Stimulated activated CD4-positive, alpha-beta T cell treated with anti-CD3 and anti-CD28 coated beads, Interleukin-4, amount 100 ng/mL, for 1 hour (primary cell): ENCODE results near the gene TOMM40.
"Not testable (repeated sequence)": the region's sequence is repeated elsewhere in the genome, so short reads cannot be mapped to it uniquely, and the experiment has no call there.

ENCODE experiments used
- DNase-seq: peaks from one replicate; pipeline ENCODE4 v3.0.0-alpha.2; 2020

The TOMM40 gene

DNA sequence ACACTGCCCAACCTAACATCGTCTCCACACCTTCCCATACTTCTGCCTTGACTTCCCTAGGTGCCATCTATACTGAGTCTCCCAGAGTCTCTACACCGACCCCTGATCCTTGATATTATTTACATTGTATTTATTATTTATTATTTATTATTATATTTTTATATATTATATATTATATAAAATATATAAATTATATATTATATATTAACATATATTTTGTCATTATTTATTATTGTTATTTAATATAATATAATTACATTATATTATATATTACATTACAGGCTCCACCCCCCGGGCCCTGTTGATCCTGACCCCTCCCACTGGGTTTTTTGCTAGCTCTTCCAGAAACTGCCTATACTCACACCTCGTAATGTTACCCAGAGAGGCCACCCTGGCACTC, 18.4 kb upstream of the TOMM40 start:
- no peak for DNase-seq

DNA sequence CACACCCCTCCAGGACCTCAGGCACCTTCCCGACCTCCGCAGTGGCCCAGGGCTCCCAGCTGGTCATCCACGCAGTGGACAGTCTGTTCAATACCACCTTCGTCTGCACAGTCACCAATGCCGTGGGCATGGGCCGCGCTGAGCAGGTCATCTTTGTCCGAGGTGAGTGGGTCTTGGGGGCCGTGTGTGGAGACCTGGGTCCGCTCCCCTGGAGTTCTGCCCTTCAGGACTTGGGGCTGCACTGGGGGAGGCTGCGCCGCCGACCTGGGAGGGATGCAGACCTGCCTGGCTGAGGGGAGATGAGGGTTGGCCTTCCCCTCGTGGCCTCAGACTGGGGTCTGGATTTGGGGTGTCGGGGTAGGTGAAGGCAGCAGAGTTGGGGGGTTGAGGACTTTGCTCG, 16.7 kb upstream of the TOMM40 start:
- DNase-seq: no peak

DNA sequence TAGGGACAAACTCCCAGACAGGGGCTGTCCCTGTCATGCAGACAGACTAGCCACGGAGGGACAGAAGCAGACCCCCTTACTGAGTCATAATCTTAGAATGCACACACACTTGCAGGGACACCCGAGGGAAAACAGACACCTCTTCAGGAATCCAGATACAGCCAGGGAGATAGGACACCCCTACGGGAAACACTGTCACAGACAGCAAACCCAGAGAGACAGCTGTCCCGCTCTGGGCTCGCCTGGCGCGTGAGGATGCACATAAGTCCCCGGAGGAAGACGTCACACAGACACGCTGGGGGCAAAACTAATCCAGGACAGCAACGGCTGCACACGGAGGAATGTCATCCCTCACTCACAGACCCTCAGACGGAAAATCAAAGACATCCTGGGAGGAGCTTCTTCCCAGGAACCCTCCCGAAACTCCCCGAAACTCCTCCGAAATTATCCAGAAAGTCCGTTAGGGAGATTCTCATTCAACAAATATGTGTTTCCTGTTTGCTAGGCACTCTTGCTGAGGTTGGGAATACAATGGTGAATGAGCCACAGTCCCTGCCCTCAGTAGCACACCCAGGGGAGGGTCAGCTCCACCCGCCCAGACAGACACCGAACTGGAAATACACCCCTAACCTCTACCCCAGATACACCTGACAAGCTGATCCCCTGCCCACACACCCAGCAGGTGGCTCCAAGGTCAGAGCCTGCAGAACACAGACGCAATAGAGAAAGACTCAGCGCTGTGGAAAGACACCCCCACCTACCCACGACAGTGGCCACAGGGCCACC, 15.2 kb upstream of the TOMM40 start:
- no peak for DNase-seq

DNA sequence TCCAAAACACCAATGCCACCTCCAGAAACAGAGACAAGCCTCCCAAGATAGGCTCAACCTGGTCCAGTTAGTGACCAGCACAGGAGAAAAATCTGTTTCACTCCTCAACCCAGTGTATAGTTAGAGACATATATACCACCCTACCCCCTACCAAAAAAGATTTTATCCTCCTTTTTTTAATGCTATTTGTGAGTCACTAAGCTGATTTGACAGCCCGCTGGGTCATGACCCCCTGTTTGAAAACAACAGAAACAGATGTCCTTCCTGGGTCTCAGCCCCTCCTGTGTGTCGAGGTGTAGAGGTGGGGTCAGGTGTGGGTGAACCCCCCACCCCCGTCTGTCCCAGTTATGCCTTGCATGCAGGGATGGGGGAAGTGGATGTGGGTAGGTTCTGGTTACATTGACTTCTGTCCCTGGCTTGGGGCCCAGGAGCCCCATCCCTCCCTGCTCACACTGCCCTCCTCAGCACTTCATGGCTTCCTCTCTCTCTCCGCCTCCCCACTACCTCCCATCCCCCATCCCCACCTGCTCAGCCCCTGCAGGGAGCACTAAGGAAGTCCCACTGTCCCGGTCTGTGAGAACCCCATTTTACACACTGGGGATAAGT, 14.0 kb upstream of the TOMM40 start:
- DNase-seq: no peak

DNA sequence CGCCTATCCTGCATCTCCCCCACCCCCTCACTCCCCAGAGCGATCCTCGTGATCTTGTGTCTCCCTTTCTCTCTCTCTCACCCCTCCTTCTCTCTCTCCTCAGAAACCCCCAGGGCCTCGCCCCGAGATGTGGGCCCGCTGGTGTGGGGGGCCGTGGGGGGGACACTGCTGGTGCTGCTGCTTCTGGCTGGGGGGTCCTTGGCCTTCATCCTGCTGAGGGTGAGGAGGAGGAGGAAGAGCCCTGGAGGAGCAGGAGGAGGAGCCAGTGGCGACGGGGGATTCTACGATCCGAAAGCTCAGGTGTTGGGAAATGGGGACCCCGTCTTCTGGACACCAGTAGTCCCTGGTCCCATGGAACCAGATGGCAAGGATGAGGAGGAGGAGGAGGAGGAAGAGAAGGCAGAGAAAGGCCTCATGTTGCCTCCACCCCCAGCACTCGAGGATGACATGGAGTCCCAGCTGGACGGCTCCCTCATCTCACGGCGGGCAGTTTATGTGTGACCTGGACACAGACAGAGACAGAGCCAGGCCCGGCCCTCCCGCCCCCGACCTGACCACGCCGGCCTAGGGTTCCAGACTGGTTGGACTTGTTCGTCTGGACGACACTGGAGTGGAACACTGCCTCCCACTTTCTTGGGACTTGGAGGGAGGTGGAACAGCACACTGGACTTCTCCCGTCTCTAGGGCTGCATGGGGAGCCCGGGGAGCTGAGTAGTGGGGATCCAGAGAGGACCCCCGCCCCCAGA, 12.8 kb upstream of the TOMM40 start:
- no peak for DNase-seq

DNA sequence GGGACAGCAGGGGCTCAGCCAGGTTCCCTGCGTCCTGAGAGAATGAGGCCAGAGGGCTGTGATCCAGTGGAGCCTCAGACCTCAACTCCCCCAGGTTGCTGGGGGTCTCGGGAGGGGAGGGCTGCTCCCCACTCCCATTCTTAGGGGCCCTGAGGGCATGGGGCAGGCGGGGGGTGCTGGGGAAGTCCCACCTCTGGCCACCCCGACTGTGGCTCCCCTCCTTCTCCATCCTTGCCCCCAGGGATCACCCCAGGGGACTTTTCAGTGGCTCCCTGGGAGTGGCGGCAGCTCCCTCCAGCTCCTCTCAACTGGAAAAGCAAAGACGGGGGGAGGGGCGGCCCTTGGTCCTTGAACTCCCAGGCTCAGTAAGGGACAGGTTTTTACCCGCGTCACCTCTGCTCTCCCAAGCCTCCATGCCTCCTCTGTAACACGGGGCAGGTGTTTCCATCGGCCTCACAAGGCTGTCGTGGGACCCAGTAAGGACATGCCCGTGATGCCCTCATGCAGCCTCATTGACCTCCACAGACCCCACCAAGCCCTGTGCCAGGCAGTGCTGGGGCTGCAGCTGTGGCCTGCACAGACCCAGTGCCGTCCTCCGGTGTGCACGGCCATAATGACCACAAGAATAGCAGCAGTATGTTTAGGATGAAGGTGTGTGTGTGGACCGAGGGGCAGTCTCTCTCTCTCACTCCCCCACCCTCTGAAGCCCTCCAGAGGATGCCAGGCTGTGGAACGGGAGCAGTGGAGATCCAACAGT, 11.6 kb upstream of the TOMM40 start:
- DNase-seq: no peak

DNA sequence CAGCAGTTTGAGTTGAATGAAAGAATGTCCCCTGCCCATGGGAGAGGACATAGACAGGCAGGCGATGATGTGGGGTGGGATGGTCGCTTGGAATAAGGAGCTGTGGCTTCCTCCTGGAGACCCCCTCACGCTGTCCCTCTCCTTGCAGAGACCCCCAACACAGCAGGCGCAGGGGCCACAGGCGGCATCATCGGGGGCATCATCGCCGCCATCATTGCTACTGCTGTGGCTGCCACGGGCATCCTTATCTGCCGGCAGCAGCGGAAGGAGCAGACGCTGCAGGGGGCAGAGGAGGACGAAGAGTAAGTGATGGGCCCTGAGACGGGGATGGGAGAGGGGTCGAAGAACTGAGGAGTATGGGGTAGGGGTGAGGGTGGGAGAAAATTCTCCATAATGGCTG, 9.0 kb upstream of the TOMM40 start:
- no peak for DNase-seq

DNA sequence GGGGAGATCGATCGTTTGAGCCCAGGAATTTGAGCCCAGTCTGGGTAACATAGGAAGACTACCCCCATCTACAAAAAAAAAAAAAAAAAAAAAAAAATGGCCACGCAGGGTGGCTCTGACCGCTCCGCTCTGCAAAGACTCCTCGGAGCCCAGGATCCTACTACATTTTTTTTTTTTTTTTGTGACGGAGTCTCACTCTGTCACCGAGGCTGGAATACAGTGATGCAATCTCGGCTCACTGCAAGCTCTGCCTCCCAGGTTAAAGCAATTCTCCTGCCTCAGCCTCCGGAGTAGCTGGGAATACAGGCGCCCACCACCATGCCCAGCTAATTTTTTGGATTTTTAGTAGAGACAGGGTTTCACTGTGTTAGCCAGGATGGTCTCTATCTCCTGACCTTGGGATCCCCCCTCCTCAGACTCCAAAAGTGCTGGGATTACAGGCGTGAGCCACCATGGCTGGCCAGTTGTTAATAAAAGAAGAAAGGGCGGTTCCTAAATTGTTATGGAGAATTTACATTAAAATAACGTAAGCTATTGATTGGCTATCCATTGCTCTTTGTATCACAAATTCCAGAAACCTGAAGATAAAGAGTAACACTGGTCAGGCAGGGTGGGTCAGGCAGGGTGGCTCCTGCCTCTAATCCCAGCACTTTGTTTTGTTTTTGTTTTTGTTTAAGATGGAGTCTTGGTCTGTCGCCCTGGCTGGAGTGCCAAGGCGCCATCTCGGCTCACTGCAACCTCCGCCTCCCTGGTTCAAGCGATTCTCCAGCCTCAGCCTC, 8.2 kb upstream of the TOMM40 start:
- not testable (repeated sequence) for DNase-seq

DNA sequence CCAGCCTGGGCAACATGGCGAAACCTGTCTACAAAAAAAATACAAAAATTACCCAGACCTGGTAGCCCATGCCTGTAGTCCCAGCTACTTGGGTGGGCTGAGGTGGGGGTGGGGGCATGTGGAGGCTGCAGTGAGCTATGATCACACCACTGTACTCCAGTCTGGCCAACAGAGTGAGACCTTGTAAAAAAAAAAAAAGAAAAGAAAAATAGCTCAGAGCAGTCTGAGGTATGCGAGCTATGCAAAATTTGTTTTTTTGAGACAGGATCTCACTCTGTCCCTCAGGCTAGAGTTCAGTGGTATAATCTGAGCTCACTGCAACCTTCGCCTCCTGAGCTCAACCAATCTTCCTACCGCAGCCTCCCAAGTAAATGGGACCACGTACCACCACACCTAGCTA, 7.1 kb upstream of the TOMM40 start:
- no peak for DNase-seq

DNA sequence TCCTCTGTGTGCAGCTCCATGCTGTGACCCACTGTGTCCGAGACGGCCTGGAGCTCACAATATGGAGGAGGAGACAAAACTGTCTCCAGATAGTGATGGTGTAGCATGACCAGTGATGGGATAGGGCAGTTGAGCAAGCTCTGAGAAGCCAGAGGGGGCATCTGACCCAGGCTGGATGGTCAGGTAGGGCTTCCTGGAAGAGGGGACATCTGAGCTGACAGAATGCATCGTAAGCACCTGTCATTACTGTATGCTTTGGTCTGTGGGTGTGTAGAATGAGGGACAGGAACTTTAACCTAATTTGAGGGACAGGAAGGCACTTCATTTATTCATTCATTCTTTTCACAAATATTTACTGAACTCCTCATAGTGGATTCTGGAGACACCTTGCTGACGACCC, 6.5 kb upstream of the TOMM40 start:
- DNase-seq: no peak

DNA sequence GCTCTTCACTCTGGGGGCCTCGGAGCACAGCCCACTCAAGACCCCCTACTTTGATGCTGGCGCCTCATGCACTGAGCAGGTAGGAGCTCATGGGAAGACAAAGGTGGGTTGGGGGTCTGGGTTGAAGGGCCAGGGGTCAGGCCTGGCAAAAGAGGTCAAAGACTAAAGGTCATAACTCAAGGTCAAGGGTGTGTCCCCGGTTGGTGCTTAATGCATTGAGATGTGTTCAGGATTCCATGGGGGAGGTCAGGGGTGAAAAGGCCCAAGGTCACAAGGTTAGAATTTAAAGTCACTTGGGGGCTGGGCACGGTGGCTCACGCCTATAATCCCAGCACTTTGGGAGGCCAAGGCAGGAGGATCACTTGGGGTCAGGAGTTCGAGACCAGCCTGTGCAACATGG, 4.9 kb upstream of the TOMM40 start:
- no peak for DNase-seq

DNA sequence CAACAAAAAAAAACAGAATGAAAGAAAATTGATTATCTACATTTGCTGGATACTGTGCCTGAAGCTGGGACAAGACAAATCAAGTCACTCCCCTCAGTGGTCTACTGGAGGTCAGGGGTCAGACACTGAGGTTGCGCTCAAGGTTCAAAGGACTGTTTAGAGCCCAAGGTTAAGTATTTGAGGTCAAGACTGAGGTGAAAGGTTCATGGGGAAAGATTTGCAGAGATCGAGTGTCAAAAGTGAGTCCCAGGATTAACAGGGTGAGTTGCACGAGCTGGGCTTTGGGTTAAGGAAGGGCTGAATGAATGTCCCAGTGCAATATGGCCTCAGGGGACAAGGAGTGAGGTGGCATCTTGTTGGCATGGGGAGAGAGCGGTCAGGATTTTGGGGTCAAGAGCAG, 3.4 kb upstream of the TOMM40 start:
- no peak for DNase-seq

DNA sequence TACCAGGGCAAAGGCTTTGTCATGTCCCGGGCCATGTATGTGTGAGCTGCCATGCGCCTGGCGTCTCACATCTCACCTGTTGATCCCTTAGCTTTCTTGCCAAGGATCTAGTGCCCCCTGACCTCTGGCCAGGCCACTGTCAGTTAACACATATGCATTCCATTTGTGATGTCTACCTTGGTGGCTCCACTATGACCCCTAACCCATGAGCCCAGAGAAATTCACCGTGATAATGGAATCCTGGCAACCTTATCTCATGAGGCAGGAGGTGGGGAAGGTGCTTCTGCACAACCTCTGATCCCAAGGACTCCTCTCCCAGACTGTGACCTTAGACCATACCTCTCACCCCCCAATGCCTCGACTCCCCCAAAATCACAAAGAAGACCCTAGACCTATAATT, 2.7 kb upstream of the TOMM40 start:
- not testable (repeated sequence) for DNase-seq

DNA sequence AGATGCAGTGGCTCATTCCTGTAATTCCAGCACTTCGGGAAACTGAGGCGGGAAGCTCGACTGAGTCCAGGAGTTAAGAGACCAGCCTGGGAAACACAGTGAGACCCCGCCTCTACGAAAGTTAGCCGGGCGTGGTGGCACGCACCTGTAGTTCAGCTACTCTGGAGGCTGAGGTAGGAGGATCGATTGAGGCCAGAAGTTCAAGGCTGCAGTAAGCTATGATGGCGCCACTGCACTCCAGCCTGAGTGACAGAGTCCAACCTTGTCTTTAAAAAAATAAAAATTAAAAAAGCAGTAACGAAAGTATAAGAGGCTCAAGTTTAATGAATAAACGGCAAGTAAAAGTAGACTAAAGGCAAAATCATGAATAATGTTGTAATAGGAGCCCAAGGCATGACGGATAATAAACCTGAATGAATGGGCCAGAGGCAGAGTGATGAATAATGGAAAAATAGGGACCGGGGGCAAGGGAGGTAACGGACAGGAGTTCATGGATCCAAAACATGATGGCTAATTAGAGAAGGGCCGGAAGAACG, 1.2 kb upstream of the TOMM40 start:
- DNase-seq: no peak

DNA sequence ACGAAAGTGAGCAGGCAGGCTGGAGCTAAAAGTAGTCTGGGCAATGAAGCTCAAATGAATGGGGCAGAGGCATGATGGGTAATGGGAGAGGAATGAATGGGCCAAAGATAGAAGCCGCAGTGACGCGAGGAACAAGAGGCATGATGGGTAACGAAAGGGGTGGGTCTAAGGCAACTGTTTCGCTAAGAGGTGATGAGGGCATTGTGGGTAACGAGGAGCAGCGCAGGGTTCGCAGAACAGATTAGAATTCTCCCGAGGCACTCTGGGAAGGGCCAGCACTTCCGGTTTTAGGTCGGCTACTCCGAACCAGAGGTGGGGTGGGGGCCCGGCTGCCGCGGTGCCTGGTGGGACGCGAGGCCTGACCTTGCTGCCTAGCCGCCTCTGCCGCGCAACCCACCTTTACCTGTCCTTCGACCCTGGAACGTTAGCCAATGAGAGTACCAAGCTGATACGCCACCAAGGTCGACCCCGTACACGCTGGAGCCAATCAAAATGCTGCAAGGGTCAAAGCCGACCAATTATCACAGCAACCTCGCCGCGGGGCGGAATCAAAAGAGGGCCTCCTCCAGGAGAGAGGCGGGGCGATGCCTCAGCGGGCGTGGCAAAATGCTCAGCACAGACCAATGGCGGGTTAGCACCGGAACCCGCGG, 563 bp upstream of the TOMM40 start:
- peak; percentile 100 for DNase-seq

DNA sequence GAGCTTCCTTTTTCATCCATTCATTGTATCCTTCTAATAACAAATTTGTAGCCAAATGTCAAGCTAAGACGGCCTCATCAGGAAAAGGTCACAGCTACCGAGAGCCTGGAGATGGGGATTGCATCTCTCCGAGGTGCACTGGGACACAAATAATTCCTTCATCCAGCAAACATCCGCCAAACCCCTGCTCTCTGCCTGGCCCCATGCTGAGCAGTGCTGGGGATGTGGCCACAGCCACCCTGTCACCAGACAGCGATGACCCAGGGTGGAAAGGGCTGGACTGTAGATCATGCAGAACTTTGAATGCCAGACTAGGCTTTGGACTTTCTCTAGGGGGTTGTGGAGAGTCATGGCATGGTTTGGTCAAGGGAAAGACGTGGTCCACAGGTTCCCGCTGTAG, 1.9 kb downstream of the TOMM40 start:
- no peak for DNase-seq

DNA sequence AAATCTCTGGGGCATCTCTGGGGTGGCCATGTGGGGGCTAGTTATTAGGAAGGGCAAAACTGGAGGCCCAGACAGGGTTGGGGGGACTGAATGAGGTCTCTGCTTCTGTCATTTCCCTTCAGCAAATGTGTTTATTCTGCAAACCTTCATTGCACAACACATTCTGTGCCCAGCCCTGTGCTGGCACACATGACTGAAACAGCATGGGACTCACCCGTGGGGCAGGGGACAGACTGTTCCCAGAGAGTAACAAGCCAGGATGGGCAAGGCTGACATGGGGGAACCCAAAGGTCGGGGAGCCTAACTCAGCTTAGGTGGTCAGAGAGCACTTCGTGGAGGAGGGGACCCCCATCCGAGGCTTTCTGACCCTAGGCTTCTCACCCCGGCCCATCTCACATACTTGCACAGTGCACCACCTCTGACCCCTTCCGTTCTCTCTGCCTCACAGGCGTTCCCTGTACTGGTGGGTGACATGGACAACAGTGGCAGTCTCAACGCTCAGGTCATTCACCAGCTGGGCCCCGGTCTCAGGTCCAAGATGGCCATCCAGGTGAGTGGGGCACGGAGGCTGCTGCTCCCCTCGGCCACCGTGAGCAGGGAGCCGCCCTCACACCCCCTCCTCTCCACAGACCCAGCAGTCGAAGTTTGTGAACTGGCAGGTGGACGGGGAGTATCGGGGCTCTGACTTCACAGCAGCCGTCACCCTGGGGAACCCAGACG, 2.4 kb downstream of the TOMM40 start:
- DNase-seq: no peak

DNA sequence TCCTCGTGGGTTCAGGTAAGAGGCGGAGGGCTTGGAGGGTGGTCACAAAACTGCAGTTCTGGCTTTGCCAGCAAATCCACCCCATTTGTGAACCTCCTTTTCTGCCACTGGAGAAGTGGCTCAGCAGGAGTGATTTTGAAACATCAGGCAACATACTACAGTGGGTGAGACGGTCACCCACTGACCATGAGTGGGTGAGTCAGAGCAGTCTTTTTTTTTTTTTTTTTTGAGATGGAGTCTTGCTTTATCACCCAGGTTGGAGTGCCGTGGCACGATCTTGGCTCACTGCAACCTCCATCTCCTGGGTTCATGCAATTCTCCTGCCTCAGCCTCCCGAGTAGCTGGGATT, 3.0 kb downstream of the TOMM40 start:
- DNase-seq: no peak

DNA sequence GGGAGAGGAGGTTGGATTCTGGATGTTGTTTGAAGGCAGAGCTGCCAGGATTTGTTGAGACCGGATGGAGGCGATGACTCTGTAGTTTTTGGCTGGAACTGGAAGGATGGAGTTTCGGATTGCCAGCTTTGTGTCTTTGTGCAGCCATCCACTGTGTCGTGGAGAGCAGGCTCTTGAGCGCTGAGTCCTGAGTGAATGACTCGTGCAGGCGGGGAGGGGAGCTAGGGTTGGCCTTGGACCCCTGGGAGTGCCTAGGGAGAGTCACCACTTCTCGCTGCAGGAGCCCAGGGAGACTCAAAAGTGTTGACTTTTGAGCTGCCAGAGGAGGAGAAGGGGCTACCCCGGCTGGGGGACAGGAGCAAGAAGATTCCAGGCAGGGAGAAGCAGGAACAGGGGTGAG, 3.9 kb downstream of the TOMM40 start:
- no peak for DNase-seq

DNA sequence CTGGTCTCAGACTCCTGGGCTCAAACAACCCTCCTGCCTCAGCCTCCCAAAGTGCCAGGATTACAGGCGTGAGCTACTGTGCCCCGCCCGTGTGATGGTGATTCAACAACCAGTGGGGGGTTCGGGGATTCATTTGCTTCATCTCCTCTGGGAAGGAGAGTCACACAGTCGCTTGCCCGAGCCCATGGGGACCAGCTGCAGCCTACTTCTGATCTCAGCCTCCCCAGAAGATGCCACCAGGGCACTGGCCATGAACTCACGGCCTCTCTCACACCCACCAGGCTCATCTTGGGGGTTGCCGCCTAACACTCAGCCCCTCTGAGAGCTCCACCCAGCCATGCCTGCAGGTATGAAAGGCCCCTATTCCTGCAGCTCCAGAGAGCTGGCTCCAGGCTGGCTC, 6.8 kb downstream of the TOMM40 start:
- DNase-seq: no peak
